Endothelial cell of umbilical vein (primary cell): ENCODE data around the gene MNT. TPM values are rescaled to one million over a fixed set of nuclear protein-coding genes. Genes with fewer than 3 reads are reported as not detected.

Experiments used
- BruUV-seq: library from RNA; stranded (reverse); fragments of 400-500 nt; replicated peaks from 2 replicates; lab custom pipeline; 2021; lab: Mats Ljungman, UMichigan
- CTCF ChIA-PET: fragments of 300-600, 350-600 bp; sonication (Branson Sonifier 250); formaldehyde crosslinking; loops from one replicate; lab custom pipeline; 2021; ENCODE audit warnings: antibody characterized with exemption, inconsistent platforms; lab: Charles Lee
- POLR2A ChIA-PET: fragments of 300-600, 350-600 bp; sonication (Branson Sonifier 250); formaldehyde crosslinking; loops from one replicate; lab custom pipeline; 2021; ENCODE audit warnings: antibody characterized with exemption, inconsistent platforms; lab: Charles Lee
- DNase-seq: peaks from one replicate; pipeline ENCODE4 v3.0.0-alpha.2; 2011; ENCODE audit warnings: low read depth, low spot score
- FAIRE-seq: peaks from 2 replicates; lab custom pipeline; 2011; peaks lifted over from hg19 to GRCh38; lab: Jason Lieb, UNC
- H2AFZ ChIP-seq: 2 replicates; pipeline ENCODE4 v1.6.0; 2012; ENCODE audit warnings: low read depth, low read length, control low read depth, inconsistent platforms
- H3K27ac ChIP-seq: 2 replicates; pipeline ENCODE4 v1.5.1; 2011; ENCODE audit warnings: low read depth, mild to moderate bottlenecking, control low read depth, low read length, moderate library complexity; ENCODE audit not compliant: insufficient read depth
- H3K27me3 ChIP-seq, 2 experiments: 2 replicates each; pipeline versions ENCODE4 v1.6.0 to v1.6.1; 2011; ENCODE audit warnings: low read length in 2 of 2, mixed read lengths in 1 of 2; ENCODE audit not compliant: control insufficient read depth in 2 of 2, insufficient read depth in 2 of 2
- H3K36me3 ChIP-seq, 2 experiments: 2 replicates in 1 of 2; 3 replicates in 1 of 2; pipeline ENCODE4 v1.5.1; 2011; ENCODE audit warnings: low read length in 2 of 2, mild to moderate bottlenecking in 1 of 2, moderate library complexity in 1 of 2; ENCODE audit not compliant: control insufficient read depth in 2 of 2, insufficient read depth in 2 of 2; ENCODE audit errors: extremely low read depth in 1 of 2
- H3K4me1 ChIP-seq: 3 replicates; pipeline ENCODE4 v1.5.1; 2011; ENCODE audit warnings: mild to moderate bottlenecking, low read length; ENCODE audit not compliant: control insufficient read depth, insufficient read depth; ENCODE audit errors: extremely low read depth
- H3K4me2 ChIP-seq: 2 replicates; pipeline ENCODE4 v1.6.1; 2011; ENCODE audit warnings: low read length, control low read depth, mixed read lengths; ENCODE audit not compliant: insufficient read depth
- H3K4me3 ChIP-seq, 3 experiments: fragments of 200-600 bp in 1 of 3; sonication (generic), shearing (Covaris generic) in 1 of 3; replicated peaks in 1 of 3; 2 replicates each; pipeline ENCODE4 v1.5.1; 2011 to 2016; ENCODE audit warnings: control low read depth in 3 of 3, low read length in 3 of 3, mild to moderate bottlenecking in 2 of 3, inconsistent platforms in 1 of 3, low read depth in 1 of 3, moderate library complexity in 1 of 3; ENCODE audit not compliant: insufficient read depth in 1 of 3
- H3K79me2 ChIP-seq: 2 replicates; pipeline ENCODE4 v1.6.0; 2012; ENCODE audit warnings: low read length, inconsistent platforms; ENCODE audit not compliant: control insufficient read depth, insufficient read depth
- H3K9ac ChIP-seq: replicated peaks from 2 replicates; pipeline ENCODE3; 2011; ENCODE audit warnings: low read length, control low read depth; ENCODE audit not compliant: insufficient read depth; ENCODE audit errors: extremely low read depth
- H3K9me1 ChIP-seq: replicated peaks from 3 replicates; pipeline ENCODE4 v1.6.0; 2011; ENCODE audit warnings: mild to moderate bottlenecking, low read length; ENCODE audit not compliant: control insufficient read depth, insufficient read depth; ENCODE audit errors: extremely low read depth
- H3K9me3 ChIP-seq: replicated peaks from 2 replicates; pipeline ENCODE4 v1.5.1; 2012; ENCODE audit warnings: low read length, inconsistent platforms; ENCODE audit not compliant: control insufficient read depth, insufficient read depth
- H4K20me1 ChIP-seq: replicated peaks from 2 replicates; pipeline ENCODE3; 2011; ENCODE audit warnings: mild to moderate bottlenecking, low read length; ENCODE audit not compliant: control insufficient read depth, insufficient read depth; ENCODE audit errors: extremely low read depth
- CTCF ChIP-seq, 2 donors: IDR thresholded peaks; 1 replicate in 1 of 2; 2 replicates in 1 of 2; pipeline ENCODE4 v1.5.1; 2011; ENCODE audit warnings: low read length in 2 of 2, mild to moderate bottlenecking in 2 of 2, moderate library complexity in 2 of 2, control low read depth in 1 of 2, inconsistent platforms in 1 of 2, low read depth in 1 of 2; ENCODE audit not compliant: insufficient read depth in 1 of 2; ENCODE audit errors: extremely low read depth in 1 of 2
- EZH2 ChIP-seq: IDR thresholded peaks from 2 replicates; pipeline ENCODE4 v1.6.1; 2012; ENCODE audit warnings: borderline replicate concordance, low read depth, mild to moderate bottlenecking, moderate library complexity, low read length, inconsistent platforms; ENCODE audit not compliant: severe bottlenecking
- FOS ChIP-seq: IDR thresholded peaks from 2 replicates; pipeline ENCODE4 v1.6.1; 2011; ENCODE audit warnings: mild to moderate bottlenecking, low read length, moderate library complexity, borderline replicate concordance; ENCODE audit not compliant: insufficient read depth
- GATA2 ChIP-seq: IDR thresholded peaks from 2 replicates; pipeline ENCODE4 v1.7.0; 2011; ENCODE audit warnings: low read depth, mild to moderate bottlenecking, moderate library complexity, mixed read lengths, low read length; ENCODE audit not compliant: insufficient read length, insufficient read depth
- JUN ChIP-seq: IDR thresholded peaks from 2 replicates; pipeline ENCODE4 v1.6.1; 2011; ENCODE audit warnings: borderline replicate concordance, low read depth; ENCODE audit not compliant: insufficient read length, insufficient read depth
- MYC ChIP-seq: IDR thresholded peaks from one replicate; pipeline ENCODE4 v1.6.1; 2011; ENCODE audit warnings: mild to moderate bottlenecking, low read depth, low read length
- POLR2A ChIP-seq: IDR thresholded peaks from 2 replicates; pipeline ENCODE4 v1.6.1; 2012; ENCODE audit warnings: low read depth, mild to moderate bottlenecking, control low read depth, low read length
- POLR2AphosphoS5 ChIP-seq: IDR thresholded peaks from 2 replicates; pipeline ENCODE4 v1.6.1; 2012; ENCODE audit warnings: low read depth, mild to moderate bottlenecking, control low read depth, low read length, moderate library complexity; ENCODE audit not compliant: insufficient read depth
- dilution Hi-C: fragments of 300-500 bp; cut with MboI; formaldehyde crosslinking; loops from one replicate; pipeline ENCODE4 v1.15.0; 2019; ENCODE audit warnings: low sequenced_read_pairs; ENCODE audit not compliant: extremely low pct_ligation_motif_present
- intact Hi-C: fragments of 100-400 bp; cut with micrococcal nuclease; formaldehyde crosslinking; loops from one replicate; pipeline ENCODE4 v1.10.0; 2022
- polyA plus RNA-seq, 4 experiments: library from polyadenylated mRNA; depleted of rRNA in 3 of 4; stranded (reverse) in 3 of 4; unstranded in 1 of 4; fragments of >200 nt; gene quantifications; 2 replicates each; pipeline versions ENCODE4 v1.2.1 to v1.2.3, GENCODE V29; 2011 to 2012; ENCODE audit warnings: missing spikeins in 1 of 4
- total RNA-seq: library from RNA; stranded (reverse); gene quantifications from 2 replicates; pipeline ENCODE4 v1.2.3, GENCODE V29; 2021
- TF ChIP-seq, protein P1 (sequence below): IDR thresholded peaks from 2 replicates; pipeline ENCODE4 v1.6.1; 2011; ENCODE audit not compliant: insufficient read depth, insufficient read length

Gene MNT
- total and polyA plus RNA-seq, 2 donors (not counting 3 experiments of a cell fraction or from before 2014, with no cell fraction given) = 4.1 to 21.6 TPM

DNA sequence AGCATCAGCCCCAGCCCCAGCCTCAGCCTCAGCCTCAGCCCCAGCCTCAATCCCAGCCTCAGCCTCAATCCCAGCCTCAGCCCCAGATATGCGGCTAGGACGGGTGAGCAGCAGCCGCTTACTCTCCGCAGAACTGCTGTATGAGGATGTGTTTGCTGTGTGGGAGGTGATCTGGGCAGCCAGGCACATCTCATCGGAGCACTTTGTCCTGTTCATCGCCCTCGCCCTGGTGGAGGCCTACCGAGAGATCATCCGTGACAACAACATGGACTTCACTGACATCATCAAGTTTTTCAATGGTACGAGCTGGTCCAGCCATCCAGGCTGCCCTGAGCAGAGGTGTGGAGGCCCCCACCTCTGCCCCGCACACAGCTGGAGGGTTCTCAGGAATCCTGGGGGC is 22.0 kb downstream of the MNT start:
- DNase-seq (no peak), FAIRE-seq (no peak)
- Histone ChIP-seq H3K9ac (no peak overlapping the region), H3K9me1 (no peaks in the 10 kb centered on the region), H2AFZ (no peak overlapping the region), H3K4me3 (no peak overlapping the region), H3K36me3 (peaks cover 0 to 25% of the 10 kb centered on the region in 2 experiments), H3K27me3 (no peaks in the 10 kb centered on the region), H4K20me1 (no peaks in the 10 kb centered on the region), H3K9me3 (no peaks in the 10 kb centered on the region), H3K4me2 (no peak overlapping the region), H3K4me1 (no peaks in the 10 kb centered on the region), H3K79me2 (no peaks in the 10 kb centered on the region), H3K27ac (no peak overlapping the region)
- BruUV-seq = no TSS peak
- intact Hi-C loops (no loop called here), dilution Hi-C loops (no loop called here)
- ChIA-PET CTCF (interaction anchor here (15.2 kb wide), 1 partner anchor 36 kb away, joined by 909 read pairs; no protein-coding TSS in a partner anchor), POLR2A (no interaction called here)
- TF ChIP-seq MYC (no peak), EZH2 (no peak), FOS (no peak), JUN (no peak), GATA2 (no peak), POLR2AphosphoS5 (no peak), POLR2A (no peak), CTCF (IDR thresholded peaks at IDR 0.05; ENCODE audit: extremely low read depth in 1 of 2, insufficient read depth in 1 of 2, low read depth in 1 of 2, low read length in 2 of 2) (no peak)
- TF ChIP-seq, protein P1, sequence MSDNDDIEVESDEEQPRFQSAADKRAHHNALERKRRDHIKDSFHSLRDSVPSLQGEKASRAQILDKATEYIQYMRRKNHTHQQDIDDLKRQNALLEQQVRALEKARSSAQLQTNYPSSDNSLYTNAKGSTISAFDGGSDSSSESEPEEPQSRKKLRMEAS = no peak
